Smooth muscle cell of the brain vasculature (primary cell): ENCODE data around the gene CTSH.

Source experiments
- DNase-seq: peaks from one replicate; pipeline ENCODE4 v3.0.0-alpha.2; 2012; ENCODE audit warnings: low read depth, low spot score

CTSH gene

DNA sequence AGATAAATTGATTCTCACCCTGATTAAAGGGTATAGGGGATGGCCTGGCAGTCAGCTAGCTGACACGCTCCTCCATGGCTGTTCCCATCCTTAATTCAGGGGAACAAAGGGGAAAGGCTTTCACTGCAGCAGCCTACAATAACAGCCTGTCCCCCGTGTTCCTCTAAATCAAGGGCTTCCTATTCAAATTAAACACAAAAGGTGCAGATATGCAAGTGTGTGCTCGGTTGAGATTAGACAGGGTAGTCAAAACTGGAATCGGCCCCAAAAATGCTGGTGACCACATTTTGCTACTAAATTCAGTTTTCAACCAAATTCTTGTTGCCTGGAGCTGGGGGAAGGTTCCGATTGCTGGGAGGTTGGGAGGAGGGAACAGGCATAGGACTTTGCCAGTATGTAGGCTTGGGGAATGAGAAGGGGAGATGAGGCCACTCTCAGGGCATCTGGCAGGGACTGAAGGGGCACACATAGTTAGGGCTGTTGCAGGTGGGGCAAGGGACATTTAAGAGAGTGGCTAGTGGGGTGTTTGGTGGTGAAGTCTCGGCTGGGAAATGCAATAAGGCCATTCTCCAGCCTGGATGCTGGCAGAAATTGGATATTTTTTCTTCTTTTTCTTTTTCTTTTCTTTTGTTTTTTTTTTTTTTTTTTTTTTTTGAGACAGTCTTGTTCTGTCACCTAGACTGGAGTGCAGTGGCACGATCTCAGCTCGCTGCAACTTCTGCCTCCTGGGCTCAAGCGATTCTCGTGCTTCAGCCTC lies 32.9 kb upstream of the CTSH start:
- no peak for DNase-seq

GRCh38 chr15:78977091-78977571 lies 32.3 kb upstream of the CTSH start:
- no peak for DNase-seq

GRCh38 chr15:78976691-78977090 lies 31.8 kb upstream of the CTSH start:
- no peak for DNase-seq

GRCh38 chr15:78974272-78974918 lies 29.5 kb upstream of the CTSH start:
- no peak for DNase-seq

GRCh38 chr15:78969687-78970349 lies 25.0 kb upstream of the CTSH start:
- no peak for DNase-seq

GRCh38 chr15:78968539-78969271 lies 23.9 kb upstream of the CTSH start:
- no peak for DNase-seq

DNA sequence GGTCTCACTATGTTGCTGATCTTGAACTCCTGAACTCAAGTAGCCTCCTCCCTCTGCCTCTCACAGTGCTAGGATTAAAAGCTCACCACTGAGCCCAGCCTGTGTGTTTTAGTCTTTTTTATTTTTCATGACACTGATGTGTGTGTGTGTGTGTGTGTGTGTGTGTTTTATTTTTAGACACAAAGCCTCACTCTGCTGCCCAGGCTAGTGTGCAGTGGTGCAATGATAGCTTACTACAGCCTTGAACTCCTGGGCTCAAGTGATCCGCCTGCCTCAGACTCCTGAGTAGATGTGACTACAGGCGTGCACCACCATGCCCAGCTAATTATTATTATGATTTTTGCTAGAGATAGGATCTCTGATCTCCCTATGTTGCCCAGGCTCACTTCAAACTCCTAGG lies 23.3 kb upstream of the CTSH start:
- DNase-seq: no peak

DNA sequence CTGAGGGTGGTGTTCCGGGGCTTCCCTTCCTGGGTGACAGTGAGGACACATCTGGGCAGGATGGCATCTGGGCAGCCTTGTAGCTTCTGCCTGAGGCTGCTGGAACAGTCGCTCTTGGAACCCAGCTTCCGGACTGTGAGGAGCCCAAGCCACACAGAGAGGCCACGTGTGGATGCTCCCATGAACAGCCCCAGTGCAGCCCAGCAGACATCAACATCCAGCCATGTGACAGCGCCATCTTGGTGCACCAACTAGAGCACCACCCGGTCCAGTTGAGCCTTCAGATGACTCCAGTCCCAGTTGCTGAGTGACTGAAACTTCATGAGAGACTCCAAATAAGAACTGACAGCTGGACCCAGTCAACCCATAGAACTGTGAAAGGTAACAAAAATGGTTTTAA lies 15.5 kb upstream of the CTSH start:
- DNase-seq: no peak

DNA sequence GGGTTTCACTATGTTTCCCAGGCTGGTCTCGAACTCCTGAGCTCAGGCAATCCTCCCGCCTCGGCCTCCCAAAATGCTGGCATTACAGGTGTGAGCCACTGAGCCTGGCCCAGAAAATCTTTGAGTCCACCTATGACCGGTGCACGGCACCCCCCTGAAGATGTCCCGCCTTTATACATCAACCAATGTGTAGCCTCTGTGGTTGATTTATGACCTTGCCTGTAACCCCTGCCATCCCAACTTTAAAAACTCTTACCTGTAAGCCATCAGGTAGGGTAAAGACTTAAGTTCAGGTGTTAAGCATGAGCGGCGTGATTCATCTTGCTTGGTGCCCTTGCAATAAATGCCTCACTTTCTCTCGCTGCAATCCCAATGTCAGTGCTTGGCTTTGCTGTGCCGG lies 14.5 kb upstream of the CTSH start:
- no peak for DNase-seq

DNA sequence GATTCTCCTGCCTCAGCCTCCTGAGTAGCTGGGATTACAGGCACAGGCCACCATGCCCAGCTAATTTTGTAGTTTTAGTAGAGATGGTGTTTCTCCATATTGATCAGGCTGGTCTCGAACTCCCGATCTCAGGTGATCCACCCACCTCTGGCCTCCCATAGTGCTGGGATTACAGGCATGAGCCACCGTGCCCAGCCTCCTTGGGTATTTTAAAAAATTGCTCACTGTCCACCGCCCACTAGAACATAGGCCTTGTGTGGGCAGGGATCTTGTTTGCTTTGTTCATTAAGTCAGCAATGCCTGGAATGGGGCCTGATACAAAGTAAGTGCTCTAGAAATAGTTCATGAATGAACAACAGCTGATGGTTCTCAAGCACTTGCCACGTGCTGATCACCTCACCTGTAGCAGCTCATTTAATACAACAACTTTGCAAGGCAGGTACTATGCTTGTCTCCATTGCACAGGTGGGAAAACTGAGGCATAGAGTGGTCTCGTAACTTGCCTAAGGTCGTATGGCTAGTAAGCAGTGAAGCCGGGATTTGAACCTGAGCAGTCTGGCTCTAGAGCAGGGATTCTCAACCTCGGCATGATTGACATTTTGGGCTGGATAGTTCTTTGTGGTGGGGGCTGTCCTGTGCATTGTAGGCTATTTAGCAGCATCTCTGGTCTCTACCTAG lies 12.7 kb upstream of the CTSH start:
- DNase-seq: no peak

- DNase-seq: no peak
Measured at GRCh38 chr15:78956937-78957336, 12.1 kb upstream of the CTSH start.

DNA sequence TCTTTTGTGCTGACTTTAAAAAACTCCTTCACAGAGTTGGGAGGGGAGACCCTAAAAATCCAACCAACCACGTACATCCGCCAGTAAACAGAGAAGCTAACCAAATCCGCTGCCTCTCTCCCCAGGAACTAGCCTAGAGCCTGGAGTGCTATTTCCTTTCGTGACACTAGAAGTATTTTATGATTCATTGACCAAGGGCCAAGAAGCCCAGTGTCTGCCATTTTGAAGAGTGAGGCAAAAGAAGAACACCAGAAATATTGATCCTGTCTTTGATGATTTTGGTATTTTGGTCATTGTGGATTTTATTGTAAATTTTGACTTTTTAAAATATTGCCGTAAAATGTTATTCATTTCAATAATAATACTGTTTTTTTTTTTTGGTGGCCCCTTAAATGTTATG lies 10.5 kb upstream of the CTSH start:
- no peak for DNase-seq

GRCh38 chr15:78951841-78952238 lies 7.0 kb upstream of the CTSH start:
- no peak for DNase-seq

DNA sequence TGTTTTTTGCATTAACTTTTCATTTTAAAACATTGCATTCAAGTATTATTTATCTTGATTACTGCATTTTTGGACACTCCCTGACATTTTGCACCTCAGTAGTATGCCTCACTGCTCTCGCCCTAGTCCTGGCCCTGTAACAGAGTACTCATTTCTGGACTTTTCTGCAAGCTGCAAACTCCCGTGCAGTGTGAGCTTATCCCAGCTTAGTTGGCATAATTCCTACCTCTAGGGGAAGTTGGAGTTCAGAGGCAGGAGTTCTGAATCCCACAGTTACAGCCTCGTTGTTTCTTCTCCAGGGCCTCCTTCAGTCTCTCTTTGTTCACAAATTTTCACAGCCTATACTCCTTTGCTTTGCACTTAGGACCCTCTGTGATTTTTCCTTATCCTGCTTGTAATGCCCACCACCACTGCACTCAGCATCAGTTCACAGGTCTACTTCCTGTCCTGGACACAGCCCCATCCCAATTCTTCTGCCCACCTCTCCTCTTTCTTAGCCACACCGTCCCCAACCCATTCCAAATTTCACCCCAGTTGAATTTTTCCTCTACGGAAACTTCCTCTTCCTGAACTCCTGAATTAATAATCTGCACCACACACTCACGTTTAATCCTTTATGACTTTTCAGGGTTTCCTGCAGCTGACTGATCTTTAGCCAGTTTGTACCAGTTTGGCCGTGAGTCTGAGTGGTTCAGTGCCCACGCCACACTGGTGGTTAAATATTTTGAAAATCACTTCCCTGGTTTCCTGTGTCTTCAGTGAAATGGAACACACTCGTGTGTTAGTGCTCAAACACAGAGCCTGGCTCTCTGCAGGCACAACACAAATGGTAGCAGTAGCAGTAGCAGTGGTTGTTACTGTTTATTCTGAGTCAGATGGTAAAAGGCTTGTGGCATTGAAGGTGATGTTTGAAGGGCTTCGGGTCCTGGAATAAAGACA lies 6.3 kb upstream of the CTSH start:
- DNase-seq: no peak

GRCh38 chr15:78950343-78950742 lies 5.5 kb upstream of the CTSH start:
- DNase-seq: no peak

GRCh38 chr15:78949461-78949860 lies 4.6 kb upstream of the CTSH start:
- DNase-seq: no peak

DNA sequence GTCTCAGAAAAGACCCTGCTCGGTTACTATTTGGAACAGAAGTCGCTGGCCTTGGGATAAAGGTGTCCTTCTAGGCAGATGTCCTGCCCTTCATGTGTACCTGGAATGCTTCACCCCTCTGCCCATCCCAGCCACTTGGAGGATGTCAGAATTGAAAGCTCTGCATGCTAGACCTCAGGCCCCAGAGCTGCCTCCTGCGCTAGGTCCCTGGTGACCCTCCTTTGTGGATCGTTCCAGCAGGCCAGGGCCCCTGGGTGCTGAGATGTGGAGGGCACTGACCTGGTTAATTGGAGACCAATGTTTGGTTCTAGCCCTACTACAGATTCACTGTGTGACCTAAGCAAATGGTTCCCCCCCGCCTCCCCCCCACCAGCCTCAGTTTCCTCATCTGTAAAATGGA lies 2.7 kb upstream of the CTSH start:
- no peak for DNase-seq

DNA sequence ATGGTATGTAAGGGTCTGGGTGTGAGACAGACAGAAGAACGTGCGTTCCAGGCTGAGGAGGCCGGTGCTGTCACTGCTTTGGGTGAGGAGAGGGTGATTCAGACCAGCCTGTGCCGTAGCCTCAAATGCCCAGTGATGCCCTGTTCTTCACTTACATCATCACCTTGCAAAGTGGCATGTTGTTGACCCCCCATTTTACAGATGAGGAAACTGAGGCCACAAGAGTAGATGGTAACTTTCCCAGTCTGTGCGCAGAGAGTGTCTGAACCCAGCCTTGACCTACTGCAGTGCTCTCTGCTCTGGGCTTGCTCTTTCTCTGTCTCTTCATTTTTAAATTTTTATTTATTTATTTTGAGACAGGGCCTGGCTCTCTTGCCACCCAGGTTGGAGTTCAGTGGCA lies 1.6 kb upstream of the CTSH start:
- no peak for DNase-seq

GRCh38 chr15:78944202-78944625 lies 632 bp downstream of the CTSH start:
- no peak for DNase-seq

GRCh38 chr15:78943692-78944091 lies 1.2 kb downstream of the CTSH start:
- no peak for DNase-seq
